Upper lobe of left lung (tissue), 4 donors: ENCODE results near the gene ATN1.

Experiments used
- POLR2A ChIP-seq, 4 donors: fragments of 450-650 bp; IDR thresholded peaks; one replicate each; pipeline ENCODE4 v1.5.1; 2016 to 2017; ENCODE audit warnings: antibody characterized with exemption in 4 of 4, mild to moderate bottlenecking in 2 of 4
- TF ChIP-seq, protein P1 (sequence below), 6 experiments: fragments of 450-650 bp in 4 of 6; fragments of 200-600 bp in 2 of 6; sonication (generic) in 2 of 6; IDR thresholded peaks; one replicate each; pipeline ENCODE4 v1.5.1; 2016 to 2019; ENCODE audit warnings: antibody characterized with exemption in 6 of 6

DNA sequence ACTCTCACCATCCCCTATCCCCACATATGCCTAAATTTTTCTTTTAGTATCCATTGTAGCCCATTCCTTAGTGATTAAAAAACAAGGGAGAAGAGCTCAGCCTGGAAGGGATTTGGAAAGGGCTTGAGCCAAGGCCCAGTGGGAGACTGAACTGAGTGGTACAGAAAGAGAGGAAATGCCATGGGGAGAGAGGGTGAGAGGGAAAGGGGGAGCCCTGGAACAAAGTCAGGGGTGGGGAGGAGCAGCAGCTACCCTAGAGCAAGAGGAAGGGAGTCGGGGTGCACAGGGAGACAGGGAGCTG, 2.6 kb upstream of the ATN1 start:
- TF ChIP-seq, protein P1, sequence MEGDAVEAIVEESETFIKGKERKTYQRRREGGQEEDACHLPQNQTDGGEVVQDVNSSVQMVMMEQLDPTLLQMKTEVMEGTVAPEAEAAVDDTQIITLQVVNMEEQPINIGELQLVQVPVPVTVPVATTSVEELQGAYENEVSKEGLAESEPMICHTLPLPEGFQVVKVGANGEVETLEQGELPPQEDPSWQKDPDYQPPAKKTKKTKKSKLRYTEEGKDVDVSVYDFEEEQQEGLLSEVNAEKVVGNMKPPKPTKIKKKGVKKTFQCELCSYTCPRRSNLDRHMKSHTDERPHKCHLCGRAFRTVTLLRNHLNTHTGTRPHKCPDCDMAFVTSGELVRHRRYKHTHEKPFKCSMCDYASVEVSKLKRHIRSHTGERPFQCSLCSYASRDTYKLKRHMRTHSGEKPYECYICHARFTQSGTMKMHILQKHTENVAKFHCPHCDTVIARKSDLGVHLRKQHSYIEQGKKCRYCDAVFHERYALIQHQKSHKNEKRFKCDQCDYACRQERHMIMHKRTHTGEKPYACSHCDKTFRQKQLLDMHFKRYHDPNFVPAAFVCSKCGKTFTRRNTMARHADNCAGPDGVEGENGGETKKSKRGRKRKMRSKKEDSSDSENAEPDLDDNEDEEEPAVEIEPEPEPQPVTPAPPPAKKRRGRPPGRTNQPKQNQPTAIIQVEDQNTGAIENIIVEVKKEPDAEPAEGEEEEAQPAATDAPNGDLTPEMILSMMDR (IDR thresholded peaks at IDR 0.05), result no peak
- no peak for TF ChIP-seq POLR2A (IDR thresholded peaks at IDR 0.05)
